ENCODE results near the gene SYT5. TPM values are rescaled to one million over a fixed set of nuclear protein-coding genes. Genes with fewer than 3 reads are reported as not detected.
A peak's percentile ranks its signal among the peaks of the same experiment; 100 is the strongest.

SYT5 gene
- not detected in 2 replicates for total RNA-seq (2014; rRNA removed; shearing (Covaris generic); ENCODE audit: low replicate concordance)

- Histone ChIP-seq H3K79me2 (ENCODE audit: low read length) (no peaks in the 10 kb centered on the region), H3K36me3 (ENCODE audit: insufficient read depth, low read length) (no peaks in the 10 kb centered on the region), H2AFZ (ENCODE audit: low read length) (peak within 1 kb of the TSS; percentile 57; the same call in 1 of the 2 replicates), H3K9ac (ENCODE audit: low read length) (0 out of 2 replicates have a peak within 1 kb of the TSS, but pooled peaks have one; percentile 30), H3K9me3 (ENCODE audit: low read length) (no peaks in the 10 kb centered on the region), H3K9me2 (replicated peaks; ENCODE audit: insufficient read depth, low read length) (no peaks in the 10 kb centered on the region), H3K4me1 (ENCODE audit: low read length) (peaks cover 16% of the 10 kb centered on the region), H3K4me2 (ENCODE audit: low read depth, low read length, poor library complexity, severe bottlenecking) (peak within 1 kb of the TSS; percentile 75), H4K20me1 (ENCODE audit: insufficient read depth, low read depth, low read length) (peaks cover 7% of the 10 kb centered on the region), H3K4me3 (ENCODE audit: low read length) (peak within 1 kb of the TSS; percentile 64), H3K27ac (ENCODE audit: low read length) (no peak within 1 kb of the TSS), H3K27me3 (ENCODE audit: low read length) (no peaks in the 10 kb centered on the region)
- DNase-seq: peak; percentile 90
Observed at GRCh38 chr19:55179606-55180484, at the start of gene SYT5. TSS of gene SYT5 (minus strand) at chr19:55180289. CDS start at chr19:55179041, 1,248 bp downstream.

- Histone ChIP-seq H3K4me2 (ENCODE audit: low read depth, low read length, poor library complexity, severe bottlenecking) (no peak overlapping the region), H3K9me3 (ENCODE audit: low read length) (no peaks in the 10 kb centered on the region), H3K9me2 (replicated peaks; ENCODE audit: insufficient read depth, low read length) (no peaks in the 10 kb centered on the region), H3K4me3 (ENCODE audit: low read length) (no peak overlapping the region), H4K20me1 (ENCODE audit: insufficient read depth, low read depth, low read length) (peaks cover 29% of the 10 kb centered on the region), H3K4me1 (ENCODE audit: low read length) (no peaks in the 10 kb centered on the region), H3K79me2 (ENCODE audit: low read length) (peaks cover 18% of the 10 kb centered on the region), H3K27ac (ENCODE audit: low read length) (no peak overlapping the region), H3K36me3 (ENCODE audit: insufficient read depth, low read length) (peaks cover 82% of the 10 kb centered on the region), H3K9ac (ENCODE audit: low read length) (no peak overlapping the region), H2AFZ (ENCODE audit: low read length) (no peak overlapping the region), H3K27me3 (ENCODE audit: low read length) (no peaks in the 10 kb centered on the region)
- no peak for DNase-seq
Observed at GRCh38 chr19:55229789-55230182, 49.7 kb upstream of the SYT5 start.

GRCh38 chr19:55229145-55229788, 49.2 kb upstream of the SYT5 start:
- no peaks in the 10 kb centered on the region for H3K4me1 ChIP-seq (ENCODE audit: low read length)
- H3K79me2 ChIP-seq (ENCODE audit: low read length): peaks cover 13% of the 10 kb centered on the region
- H3K9ac ChIP-seq (ENCODE audit: low read length): no peak overlapping the region
- H4K20me1 ChIP-seq (ENCODE audit: insufficient read depth, low read depth, low read length): peaks cover 25% of the 10 kb centered on the region
- DNase-seq: no peak
- no peak overlapping the region for H3K4me2 ChIP-seq (ENCODE audit: low read depth, low read length, poor library complexity, severe bottlenecking)
- H3K27ac ChIP-seq (ENCODE audit: low read length): no peak overlapping the region
- H2AFZ ChIP-seq (ENCODE audit: low read length): no peak overlapping the region
- H3K36me3 ChIP-seq (ENCODE audit: insufficient read depth, low read length): peaks cover 80% of the 10 kb centered on the region
- no peak overlapping the region for H3K4me3 ChIP-seq (ENCODE audit: low read length)
- no peaks in the 10 kb centered on the region for H3K9me2 ChIP-seq (replicated peaks; ENCODE audit: insufficient read depth, low read length)
- no peaks in the 10 kb centered on the region for H3K27me3 ChIP-seq (ENCODE audit: low read length)
- H3K9me3 ChIP-seq (ENCODE audit: low read length): no peaks in the 10 kb centered on the region

GRCh38 chr19:55228403-55229031, 48.4 kb upstream of the SYT5 start, which contains the start of gene TMEM86B:
TSS of gene TMEM86B (minus strand) at chr19:55228763. CDS start at chr19:55228741, 22 bp downstream.
- Histone ChIP-seq H3K9ac (ENCODE audit: low read length) (no peak within 1 kb of the TSS), H3K9me3 (ENCODE audit: low read length) (no peaks in the 10 kb centered on the region), H3K4me2 (ENCODE audit: low read depth, low read length, poor library complexity, severe bottlenecking) (no peak within 1 kb of the TSS), H3K79me2 (ENCODE audit: low read length) (peaks cover 7% of the 10 kb centered on the region), H4K20me1 (ENCODE audit: insufficient read depth, low read depth, low read length) (peaks cover 24% of the 10 kb centered on the region), H3K4me1 (ENCODE audit: low read length) (no peaks in the 10 kb centered on the region), H3K4me3 (ENCODE audit: low read length) (no peak within 1 kb of the TSS), H3K27ac (ENCODE audit: low read length) (no peak within 1 kb of the TSS), H3K36me3 (ENCODE audit: insufficient read depth, low read length) (peaks cover 80% of the 10 kb centered on the region), H3K27me3 (ENCODE audit: low read length) (no peaks in the 10 kb centered on the region), H3K9me2 (replicated peaks; ENCODE audit: insufficient read depth, low read length) (no peaks in the 10 kb centered on the region), H2AFZ (ENCODE audit: low read length) (no peak within 1 kb of the TSS)
- DNase-seq: no peak

GRCh38 chr19:55228015-55228391, 47.9 kb upstream of the SYT5 start:
- Histone ChIP-seq H3K9me2 (replicated peaks; ENCODE audit: insufficient read depth, low read length) (no peaks in the 10 kb centered on the region), H3K79me2 (ENCODE audit: low read length) (peaks cover 3% of the 10 kb centered on the region; the same call in 1 of the 2 replicates), H2AFZ (ENCODE audit: low read length) (no peak overlapping the region), H3K9me3 (ENCODE audit: low read length) (no peaks in the 10 kb centered on the region; the same call in 1 of the 2 replicates), H3K4me3 (ENCODE audit: low read length) (no peak overlapping the region), H3K27ac (ENCODE audit: low read length) (no peak overlapping the region), H3K36me3 (ENCODE audit: insufficient read depth, low read length) (peaks cover 80% of the 10 kb centered on the region), H3K9ac (ENCODE audit: low read length) (no peak overlapping the region), H3K4me1 (ENCODE audit: low read length) (no peaks in the 10 kb centered on the region), H4K20me1 (ENCODE audit: insufficient read depth, low read depth, low read length) (peaks cover 18% of the 10 kb centered on the region), H3K4me2 (ENCODE audit: low read depth, low read length, poor library complexity, severe bottlenecking) (no peak overlapping the region), H3K27me3 (ENCODE audit: low read length) (no peaks in the 10 kb centered on the region)
- DNase-seq: no peak

- DNase-seq: no peak
- no peak overlapping the region for H2AFZ ChIP-seq (ENCODE audit: low read length)
- no peaks in the 10 kb centered on the region for H3K9me2 ChIP-seq (replicated peaks; ENCODE audit: insufficient read depth, low read length)
- H3K9ac ChIP-seq (ENCODE audit: low read length): no peak overlapping the region
- no peak overlapping the region for H3K4me3 ChIP-seq (ENCODE audit: low read length)
- H3K4me2 ChIP-seq (ENCODE audit: low read depth, low read length, poor library complexity, severe bottlenecking): no peak overlapping the region
- no peaks in the 10 kb centered on the region; the same call in 1 of the 2 replicates for H3K9me3 ChIP-seq (ENCODE audit: low read length)
- H3K36me3 ChIP-seq (ENCODE audit: insufficient read depth, low read length): peaks cover 80% of the 10 kb centered on the region
- no peak overlapping the region for H3K27ac ChIP-seq (ENCODE audit: low read length)
- no peaks in the 10 kb centered on the region for H3K4me1 ChIP-seq (ENCODE audit: low read length)
- peaks cover 13% of the 10 kb centered on the region for H4K20me1 ChIP-seq (ENCODE audit: insufficient read depth, low read depth, low read length)
- no peaks in the 10 kb centered on the region for H3K27me3 ChIP-seq (ENCODE audit: low read length)
- H3K79me2 ChIP-seq (ENCODE audit: low read length): no peaks in the 10 kb centered on the region
Observed at GRCh38 chr19:55227241-55228014, 47.3 kb upstream of the SYT5 start.

- Histone ChIP-seq H3K4me1 (ENCODE audit: low read length) (no peaks in the 10 kb centered on the region), H4K20me1 (ENCODE audit: insufficient read depth, low read depth, low read length) (peaks cover 7% of the 10 kb centered on the region; the same call in 1 of the 2 replicates), H3K79me2 (ENCODE audit: low read length) (no peaks in the 10 kb centered on the region), H3K27ac (ENCODE audit: low read length) (no peak overlapping the region), H3K27me3 (ENCODE audit: low read length) (no peaks in the 10 kb centered on the region), H3K4me2 (ENCODE audit: low read depth, low read length, poor library complexity, severe bottlenecking) (no peak overlapping the region), H3K9ac (ENCODE audit: low read length) (no peak overlapping the region), H2AFZ (ENCODE audit: low read length) (no peak overlapping the region), H3K4me3 (ENCODE audit: low read length) (no peak overlapping the region), H3K9me2 (replicated peaks; ENCODE audit: insufficient read depth, low read length) (no peaks in the 10 kb centered on the region), H3K9me3 (ENCODE audit: low read length) (no peaks in the 10 kb centered on the region; the same call in 1 of the 2 replicates), H3K36me3 (ENCODE audit: insufficient read depth, low read length) (peaks cover 78% of the 10 kb centered on the region)
- no peak for DNase-seq
Observed at GRCh38 chr19:55226788-55227187, 46.7 kb upstream of the SYT5 start.

Measured in Karpas-422 (cell line).